HG03354 (cell line): Measurements from ENCODE around the gene LRRC28.

Experiments
- ATAC-seq: cut with Tn5 transposase; IDR thresholded peaks from one replicate; pipeline ENCODE4 v1.9.1; 2021; ENCODE audit warnings: mild to moderate bottlenecking; ENCODE audit not compliant: unreplicated experiment, poor library complexity, severe bottlenecking

The LRRC28 gene

GRCh38 chr15:99295840-99296239, 44.6 kb downstream of the LRRC28 start:
- no peak for ATAC-seq

DNA sequence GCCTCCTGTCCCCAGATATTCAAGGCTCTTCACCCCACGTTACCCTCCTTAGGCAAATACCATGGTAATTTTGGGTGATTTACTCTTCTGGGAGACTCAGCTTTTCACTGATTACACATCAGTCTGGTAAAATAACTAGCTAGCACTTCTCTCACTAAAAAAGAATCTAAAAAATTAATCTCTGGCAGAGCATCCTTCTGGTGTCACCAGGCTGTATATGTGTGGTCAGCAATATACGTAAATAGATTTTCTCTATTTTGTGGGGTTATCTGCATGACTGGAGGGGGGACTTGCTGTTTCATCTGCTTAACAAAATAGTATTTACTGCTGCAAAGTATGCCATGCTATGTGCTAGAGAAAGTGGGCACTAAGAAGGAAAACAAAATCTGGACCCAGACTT, 45.1 kb downstream of the LRRC28 start:
- no peak for ATAC-seq

GRCh38 chr15:99303907-99304306, 52.6 kb downstream of the LRRC28 start:
- ATAC-seq = no peak

GRCh38 chr15:99305761-99306505, 54.7 kb downstream of the LRRC28 start:
- ATAC-seq = no peak

- no peak for ATAC-seq
Observed at GRCh38 chr15:99306694-99307338, 55.5 kb downstream of the LRRC28 start.

GRCh38 chr15:99307735-99308134, 56.5 kb downstream of the LRRC28 start:
- no peak for ATAC-seq

DNA sequence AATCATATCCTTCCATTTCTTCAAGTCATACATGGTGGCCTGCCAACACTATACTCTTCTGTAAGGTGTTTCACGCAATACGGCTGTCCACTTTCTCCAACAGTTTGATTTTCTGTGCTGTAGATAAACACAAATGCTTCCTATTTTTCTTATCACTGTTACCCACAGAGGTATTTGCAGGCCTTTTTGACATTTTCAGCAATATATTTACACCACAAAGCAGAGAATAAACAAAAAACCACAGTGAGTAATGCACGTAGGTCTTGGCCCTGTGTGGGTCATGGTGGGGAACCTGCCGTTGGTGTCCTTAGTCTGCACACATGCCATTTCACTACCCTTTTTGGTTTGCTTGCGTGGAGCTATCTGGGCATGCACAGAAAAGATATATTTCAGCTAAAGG, 59.5 kb downstream of the LRRC28 start:
- no peak for ATAC-seq

GRCh38 chr15:99312228-99312627, 60.9 kb downstream of the LRRC28 start:
- ATAC-seq = no peak

DNA sequence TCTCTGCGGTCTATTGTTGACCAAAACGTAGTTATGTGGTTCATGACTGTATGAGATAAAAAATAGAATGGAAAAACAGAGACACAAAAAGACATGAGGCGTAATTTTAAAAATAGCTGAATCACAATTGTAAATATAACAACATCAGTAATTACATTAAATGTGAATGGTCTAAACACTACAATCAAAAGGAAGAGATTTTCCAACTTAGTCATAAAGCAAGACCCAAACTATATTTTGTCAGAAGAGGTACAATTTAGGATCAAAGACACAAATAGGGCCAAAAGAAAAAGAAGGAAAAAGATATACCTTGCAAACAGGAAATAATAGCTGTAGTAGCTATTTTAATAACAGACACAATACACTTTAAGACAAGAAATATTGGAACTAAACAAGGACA, 61.5 kb downstream of the LRRC28 start:
- ATAC-seq = no peak

DNA sequence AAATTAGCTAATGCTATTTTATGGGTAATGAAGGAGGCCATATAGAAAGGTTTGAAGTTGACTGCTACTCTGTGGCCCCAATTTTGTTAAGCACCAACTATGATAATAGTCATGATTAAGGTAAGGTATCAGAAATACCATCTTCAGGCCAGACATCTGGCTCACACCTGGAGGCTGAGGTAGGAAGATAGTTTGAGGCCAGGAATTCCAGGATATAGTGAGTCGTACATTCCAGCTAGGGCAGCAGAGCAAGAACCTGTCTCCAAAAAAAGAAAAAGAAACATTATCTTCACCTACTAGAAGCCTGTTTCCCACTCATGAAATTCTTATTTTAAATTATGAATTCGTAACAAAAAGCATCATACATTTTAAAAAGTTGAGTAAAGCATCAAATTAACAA, 64.4 kb downstream of the LRRC28 start:
- no peak for ATAC-seq

DNA sequence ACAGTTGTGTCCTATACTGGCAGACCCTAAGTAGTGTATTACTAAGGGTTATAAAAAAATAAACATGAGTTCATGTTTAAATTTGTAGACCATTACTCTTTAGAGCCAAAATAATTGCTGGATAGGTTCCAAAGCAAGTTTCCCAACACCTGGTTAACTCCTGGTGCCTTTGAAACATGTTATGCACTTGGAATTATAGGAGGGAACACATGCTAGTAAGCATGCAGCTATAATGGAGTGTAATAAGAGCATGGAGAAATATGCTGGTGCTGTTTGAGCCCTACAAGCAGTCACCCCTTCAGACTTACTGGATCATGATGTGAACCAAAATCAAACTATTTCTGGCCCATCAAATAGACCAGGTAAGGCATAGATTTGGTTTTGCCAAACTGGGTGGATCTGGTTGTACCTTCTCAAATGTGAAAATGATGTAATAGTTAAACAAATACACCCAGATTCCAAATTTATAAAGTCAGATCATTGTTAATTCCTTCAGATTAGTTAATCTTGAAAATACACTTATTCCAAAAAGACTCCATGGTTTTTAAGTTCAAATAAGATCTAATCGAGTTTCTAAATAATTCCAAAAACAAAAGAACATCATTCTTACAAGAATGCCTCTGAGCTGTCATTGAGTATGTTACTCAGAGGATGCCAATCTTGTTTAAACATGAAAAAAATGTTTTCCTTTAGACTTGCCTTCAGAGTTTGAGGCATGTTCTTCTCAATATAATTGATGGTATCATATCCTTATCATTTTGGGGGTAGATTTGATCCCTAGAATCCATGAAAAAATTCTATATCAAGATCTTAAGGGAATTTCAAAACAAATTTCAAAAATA, 69.3 kb downstream of the LRRC28 start:
- no peak for ATAC-seq

DNA sequence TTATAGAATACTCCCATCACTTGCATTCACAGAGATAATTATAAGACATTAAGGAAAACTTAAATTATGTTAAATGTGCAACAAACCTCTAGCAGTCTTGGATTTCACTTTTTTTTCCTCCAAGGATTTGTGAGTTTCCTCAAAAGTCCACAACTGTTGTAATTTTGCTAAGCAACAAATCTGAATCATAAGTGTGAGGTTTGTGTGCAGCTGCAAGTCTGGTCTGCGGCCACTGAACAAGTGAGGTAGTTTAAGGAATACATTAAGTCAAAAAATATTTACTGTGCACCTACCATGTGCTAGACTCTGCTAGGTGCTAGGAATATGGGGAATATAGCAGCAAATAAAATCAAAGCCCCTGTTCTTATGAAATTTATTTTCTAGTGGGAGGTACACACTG, 70.2 kb downstream of the LRRC28 start:
- no peak for ATAC-seq

GRCh38 chr15:99322643-99323405, 71.5 kb downstream of the LRRC28 start:
- ATAC-seq = no peak

DNA sequence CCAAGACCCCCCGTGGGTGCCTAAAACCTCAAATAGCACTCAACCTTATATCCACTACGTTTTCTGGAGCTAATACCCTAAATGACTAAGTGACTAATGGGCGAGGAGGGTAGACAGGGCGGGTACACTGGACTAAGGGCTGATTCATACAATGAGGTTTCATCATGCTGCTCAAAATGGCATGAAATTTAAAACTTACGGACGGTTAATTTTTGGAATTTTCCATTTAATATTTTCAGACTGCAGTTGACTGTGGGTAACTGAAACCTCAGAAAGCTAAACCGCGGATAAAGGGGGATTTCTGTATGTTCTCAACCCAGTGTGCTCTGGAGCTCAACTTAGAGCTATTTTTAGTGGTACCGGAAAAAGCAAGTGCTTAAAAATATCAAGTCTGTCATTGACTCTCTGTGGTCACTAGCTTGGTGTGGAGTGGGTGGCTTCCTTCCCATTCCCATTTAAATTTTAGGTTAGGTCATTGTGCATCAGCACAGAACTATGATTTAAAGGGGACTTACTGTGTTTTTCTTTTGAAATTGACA, 72.9 kb downstream of the LRRC28 start:
- ATAC-seq = no peak

DNA sequence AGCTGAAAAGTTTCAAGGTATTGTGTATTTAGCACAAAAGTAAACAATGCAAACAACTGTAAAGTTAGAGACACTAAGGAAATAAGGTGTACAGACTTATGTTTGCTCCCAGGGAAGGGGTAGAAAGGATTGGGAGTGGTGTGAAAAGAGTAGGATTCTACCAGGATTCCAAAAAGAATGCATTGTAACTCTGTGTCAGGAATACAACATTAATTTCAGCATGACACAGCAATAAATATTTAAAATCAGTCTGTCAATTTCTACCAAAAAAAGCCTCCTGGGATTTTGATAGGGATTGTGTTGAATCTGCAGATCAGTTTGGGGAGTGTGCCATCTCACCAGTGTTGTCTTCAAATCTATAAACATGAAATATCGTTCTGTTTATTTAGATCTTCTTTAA, 73.4 kb downstream of the LRRC28 start:
- no peak for ATAC-seq

DNA sequence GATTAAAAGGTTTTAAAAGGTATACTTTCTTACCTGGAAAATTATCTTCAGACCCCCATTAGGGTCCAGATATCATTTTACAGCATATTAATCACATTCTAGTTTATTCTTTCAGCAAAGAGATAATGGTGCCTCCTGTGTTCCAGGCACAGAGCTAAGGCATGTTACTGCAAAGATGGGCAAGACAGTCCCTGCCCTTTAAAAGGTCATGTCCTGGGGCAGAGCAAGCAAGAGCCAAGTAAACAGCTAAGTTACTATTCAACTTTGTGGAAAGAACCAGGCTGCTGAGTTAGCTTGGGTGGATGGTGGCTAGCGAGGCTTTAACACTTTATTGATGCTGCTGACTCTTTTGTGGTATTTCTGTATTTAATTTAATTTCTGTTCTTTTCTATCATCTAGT, 75.0 kb downstream of the LRRC28 start:
- ATAC-seq = no peak

GRCh38 chr15:99328106-99329072, 77.1 kb downstream of the LRRC28 start:
- ATAC-seq = no peak

GRCh38 chr15:99331381-99331780, 80.1 kb downstream of the LRRC28 start:
- no peak for ATAC-seq

- no peak for ATAC-seq
Observed at GRCh38 chr15:99333413-99333812, 82.1 kb downstream of the LRRC28 start.
